ENCODE measurements around the gene NCAN.
"Not testable (repeated sequence)": the region's sequence is repeated elsewhere in the genome, so short reads cannot be mapped to it uniquely, and the experiment has no call there.

NCAN gene

DNA sequence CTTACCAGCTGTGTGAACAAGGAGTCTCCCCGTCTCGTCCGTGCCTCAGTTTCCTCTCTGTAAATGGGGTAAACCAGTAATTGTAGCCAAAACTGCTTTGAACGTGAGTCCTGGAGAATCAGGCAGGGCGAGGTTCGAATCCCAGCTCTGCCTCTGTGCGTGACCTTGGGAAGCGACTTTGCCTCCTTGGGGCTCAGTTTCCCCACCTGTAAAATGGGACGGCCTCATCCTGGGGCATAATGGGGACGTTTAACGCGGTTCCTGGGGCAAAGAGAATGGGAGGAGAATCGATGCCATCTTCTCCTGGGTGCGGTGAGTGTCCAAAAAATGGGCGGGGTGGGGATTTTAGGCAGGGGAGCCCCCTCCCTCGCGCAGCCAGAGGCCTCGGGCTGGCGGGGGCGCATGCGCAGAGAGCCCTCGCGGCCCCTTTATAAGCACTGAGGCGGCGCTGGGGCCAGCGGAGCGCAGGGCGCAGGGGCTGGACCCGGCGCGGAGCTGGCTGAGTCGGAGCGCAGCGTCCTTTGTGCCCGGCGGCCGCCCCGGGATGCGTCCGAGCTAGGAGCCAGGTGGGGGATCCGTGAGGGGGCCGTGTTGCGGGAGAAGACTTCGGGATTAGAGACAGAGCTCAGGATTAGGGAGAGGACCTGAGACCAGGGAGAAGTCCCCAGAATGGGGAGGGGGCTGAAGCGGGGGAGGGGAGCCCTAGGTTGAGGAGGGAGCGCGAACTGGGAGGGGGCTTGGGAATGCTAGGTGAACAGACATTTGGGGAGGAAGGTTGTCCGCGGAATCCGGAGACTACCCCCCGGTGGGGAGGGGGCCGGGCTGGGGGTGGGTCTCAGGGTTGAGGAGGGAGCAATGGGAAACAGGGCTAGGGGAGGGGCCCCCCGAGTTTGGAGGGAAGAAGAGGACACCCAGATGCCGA, at the start of gene NCAN:
TSS of gene NCAN (plus strand) at position 460 of the 922 bp plus-strand sequence. CDS start 4,996 bp downstream, outside the sequence.
- Histone ChIP-seq H3K9ac (ENCODE audit: low read length) (no peak within 1 kb of the TSS), H3K36me3 (ENCODE audit: control insufficient read depth, insufficient read depth, low read length) (no peaks in the 10 kb centered on the region), H3K4me1 (ENCODE audit: control insufficient read depth, insufficient read depth, low read length) (no peaks in the 10 kb centered on the region), H3K4me3 (ENCODE audit: low read length) (no peak within 1 kb of the TSS), H3K27ac (ENCODE audit: low read depth, low read length) (no peak within 1 kb of the TSS), H3K27me3 (ENCODE audit: control insufficient read depth, insufficient read depth, low read length) (peaks cover 17% of the 10 kb centered on the region)

DNA sequence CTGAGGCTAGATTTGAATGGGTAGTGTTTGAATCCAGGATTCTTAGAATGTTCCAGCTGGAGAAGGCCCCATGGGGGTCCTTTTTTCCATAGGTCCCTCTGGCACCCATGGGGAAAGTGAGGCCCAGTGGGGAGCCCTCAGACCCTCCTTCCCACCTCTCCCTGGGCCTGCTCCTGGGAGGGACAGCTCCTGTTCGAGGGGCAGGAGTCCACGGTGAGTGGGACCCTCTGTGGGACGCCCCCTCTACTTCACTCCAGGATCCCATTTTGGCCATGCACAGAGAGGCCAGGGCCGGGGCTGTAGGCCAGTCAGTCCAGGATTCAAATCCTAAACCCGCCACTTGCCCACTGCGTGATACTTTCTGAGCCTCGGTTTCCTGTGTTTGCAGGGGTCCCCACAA, 49.3 kb upstream of the NCAN start:
- Histone ChIP-seq H3K9ac (ENCODE audit: low read length) (no peak overlapping the region), H3K27ac (ENCODE audit: low read depth, low read length) (no peak overlapping the region), H3K4me1 (ENCODE audit: control insufficient read depth, insufficient read depth, low read length) (no peaks in the 10 kb centered on the region), H3K27me3 (ENCODE audit: control insufficient read depth, insufficient read depth, low read length) (no peaks in the 10 kb centered on the region), H3K4me3 (ENCODE audit: low read length) (no peak overlapping the region), H3K36me3 (ENCODE audit: control insufficient read depth, insufficient read depth, low read length) (no peaks in the 10 kb centered on the region)

DNA sequence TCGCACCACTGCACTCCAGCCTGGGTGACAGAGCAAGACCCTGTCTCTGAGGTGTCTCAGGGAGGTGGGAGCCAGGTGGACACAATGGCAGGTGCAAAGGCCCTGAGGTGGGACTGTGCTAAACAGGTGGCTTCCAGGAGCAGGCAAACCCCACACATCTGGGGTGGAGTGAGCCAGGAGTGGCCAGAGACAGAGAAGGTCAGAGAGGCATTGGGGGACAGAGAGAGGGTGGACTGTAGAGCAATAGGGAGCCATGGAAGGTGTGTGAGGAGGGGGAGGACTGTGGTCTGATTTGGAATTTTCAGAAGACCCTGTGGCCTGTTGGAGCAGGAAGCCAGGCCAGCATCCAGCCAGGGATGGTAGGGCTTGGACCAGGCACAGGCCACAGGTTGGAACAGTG, 46.4 kb upstream of the NCAN start:
- H3K4me3 ChIP-seq (ENCODE audit: low read length), result no peak overlapping the region
- no peaks in the 10 kb centered on the region for H3K4me1 ChIP-seq (ENCODE audit: control insufficient read depth, insufficient read depth, low read length)
- no peaks in the 10 kb centered on the region for H3K27me3 ChIP-seq (ENCODE audit: control insufficient read depth, insufficient read depth, low read length)
- no peak overlapping the region for H3K9ac ChIP-seq (ENCODE audit: low read length)
- no peaks in the 10 kb centered on the region for H3K36me3 ChIP-seq (ENCODE audit: control insufficient read depth, insufficient read depth, low read length)
- no peak overlapping the region for H3K27ac ChIP-seq (ENCODE audit: low read depth, low read length)

DNA sequence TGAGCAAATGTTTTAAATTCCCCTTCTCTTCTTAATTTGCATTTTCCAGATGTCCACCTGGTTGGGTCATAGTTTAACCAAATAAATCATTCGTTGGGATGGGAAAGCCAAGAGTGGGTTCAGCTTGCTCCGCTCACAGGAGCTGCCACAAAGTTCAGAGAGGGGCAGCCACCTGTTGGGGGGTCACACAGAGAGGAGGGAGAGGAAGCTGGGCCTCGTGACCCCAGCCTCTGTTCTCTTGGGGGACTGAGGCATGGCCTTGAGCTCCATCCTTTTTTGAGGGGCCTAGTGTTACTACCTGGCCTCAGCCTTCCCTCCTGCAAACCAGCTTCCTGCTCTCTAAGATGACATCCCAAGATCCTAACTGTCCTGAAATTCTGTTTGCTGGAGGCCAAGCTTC, 44.1 kb upstream of the NCAN start:
- Histone ChIP-seq H3K27me3 (ENCODE audit: control insufficient read depth, insufficient read depth, low read length) (no peaks in the 10 kb centered on the region), H3K9ac (ENCODE audit: low read length) (no peak overlapping the region), H3K4me1 (ENCODE audit: control insufficient read depth, insufficient read depth, low read length) (no peaks in the 10 kb centered on the region), H3K36me3 (ENCODE audit: control insufficient read depth, insufficient read depth, low read length) (no peaks in the 10 kb centered on the region), H3K27ac (ENCODE audit: low read depth, low read length) (no peak overlapping the region), H3K4me3 (ENCODE audit: low read length) (no peak overlapping the region)

DNA sequence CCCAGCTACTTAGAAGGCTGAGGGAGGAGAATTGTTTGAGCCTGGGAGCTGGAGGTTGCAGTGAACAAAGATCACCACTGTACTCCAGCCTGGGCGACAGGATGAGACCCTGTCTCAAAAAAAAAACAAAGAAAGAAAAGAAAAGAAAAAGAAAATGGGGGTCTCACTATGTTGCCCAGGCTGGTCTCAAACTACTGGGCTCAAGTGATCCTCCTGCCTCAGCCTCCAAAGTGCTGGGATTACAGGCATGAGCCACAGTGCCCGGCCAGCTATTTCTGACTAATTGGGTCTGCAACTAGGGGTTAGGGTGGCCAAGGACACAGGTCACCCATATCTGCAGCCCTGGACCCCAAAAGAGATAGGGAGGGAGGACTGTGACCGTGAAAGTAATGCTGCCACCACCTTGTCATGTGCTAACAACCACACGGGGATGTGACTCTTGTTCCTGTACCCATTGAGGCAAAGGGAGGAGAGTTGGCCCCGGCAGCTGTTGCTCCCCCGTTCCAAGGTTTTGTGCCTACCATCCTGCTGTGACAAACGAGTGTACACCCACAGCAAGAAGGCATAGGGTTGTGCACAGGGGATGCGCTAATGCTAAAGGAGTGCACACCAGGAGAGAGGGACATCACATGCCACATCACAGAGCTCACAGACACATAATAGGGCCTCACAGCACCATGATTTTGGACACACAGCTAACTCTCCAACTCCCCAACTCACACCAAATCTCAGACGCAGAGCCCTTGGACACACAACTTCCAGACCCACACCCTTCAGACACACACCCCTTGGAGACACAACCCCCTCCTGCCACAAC, 42.3 kb upstream of the NCAN start:
- Histone ChIP-seq H3K9ac (ENCODE audit: low read length) (no peak overlapping the region), H3K36me3 (ENCODE audit: control insufficient read depth, insufficient read depth, low read length) (no peaks in the 10 kb centered on the region), H3K27me3 (ENCODE audit: control insufficient read depth, insufficient read depth, low read length) (no peaks in the 10 kb centered on the region), H3K27ac (ENCODE audit: low read depth, low read length) (no peak overlapping the region), H3K4me3 (ENCODE audit: low read length) (peak overlapping the region; percentile 53), H3K4me1 (ENCODE audit: control insufficient read depth, insufficient read depth, low read length) (no peaks in the 10 kb centered on the region)

DNA sequence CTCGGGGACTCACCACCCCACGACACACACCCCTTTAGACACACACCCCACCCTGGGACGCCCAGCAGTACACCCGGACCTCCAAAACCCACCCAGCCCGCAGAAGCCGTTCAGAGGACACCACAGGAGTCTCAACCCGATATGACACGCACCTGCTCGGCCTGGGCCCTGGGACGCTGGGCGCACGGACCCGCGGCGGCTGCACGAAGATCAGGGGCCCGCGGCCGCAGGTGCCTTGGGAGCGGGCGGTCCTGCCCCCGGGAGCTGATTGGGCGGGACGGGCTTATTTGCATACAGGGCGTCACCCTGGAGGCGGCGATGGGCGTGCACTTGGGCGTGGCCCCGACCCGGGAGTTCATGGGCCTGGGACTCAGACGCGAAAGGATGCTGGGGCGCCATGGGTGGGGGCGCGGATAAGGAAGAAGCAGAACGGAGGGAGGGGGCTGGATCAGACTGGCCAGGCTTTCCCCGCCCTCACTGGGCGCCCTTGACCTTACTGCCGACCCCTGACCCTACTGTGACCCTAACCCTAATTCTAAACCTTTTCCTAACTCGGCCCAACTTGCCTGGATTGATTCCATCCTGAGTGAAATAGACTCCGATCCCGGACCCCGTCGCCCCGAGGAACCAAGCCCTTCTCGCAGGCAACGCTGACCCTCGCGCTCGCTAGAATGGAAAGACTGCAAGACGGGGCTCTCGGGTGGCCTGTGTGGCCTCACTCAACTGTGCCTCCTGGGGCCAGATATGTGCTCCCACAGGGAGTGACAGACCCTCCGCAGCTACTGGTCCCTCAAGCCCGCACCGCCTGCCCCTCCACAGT, 41.5 kb upstream of the NCAN start, which contains the start of gene MEF2B:
TSS of gene MEF2B (minus strand) at position 211 of the 820 bp plus-strand sequence. CDS start 19,528 bp downstream, outside the sequence.
- H3K27ac ChIP-seq (ENCODE audit: low read depth, low read length), result no peak within 1 kb of the TSS
- H3K4me1 ChIP-seq (ENCODE audit: control insufficient read depth, insufficient read depth, low read length), result no peaks in the 10 kb centered on the region
- no peak within 1 kb of the TSS for H3K9ac ChIP-seq (ENCODE audit: low read length)
- peak within 1 kb of the TSS; percentile 53 for H3K4me3 ChIP-seq (ENCODE audit: low read length)
- H3K36me3 ChIP-seq (ENCODE audit: control insufficient read depth, insufficient read depth, low read length), result no peaks in the 10 kb centered on the region
- H3K27me3 ChIP-seq (ENCODE audit: control insufficient read depth, insufficient read depth, low read length), result no peaks in the 10 kb centered on the region

DNA sequence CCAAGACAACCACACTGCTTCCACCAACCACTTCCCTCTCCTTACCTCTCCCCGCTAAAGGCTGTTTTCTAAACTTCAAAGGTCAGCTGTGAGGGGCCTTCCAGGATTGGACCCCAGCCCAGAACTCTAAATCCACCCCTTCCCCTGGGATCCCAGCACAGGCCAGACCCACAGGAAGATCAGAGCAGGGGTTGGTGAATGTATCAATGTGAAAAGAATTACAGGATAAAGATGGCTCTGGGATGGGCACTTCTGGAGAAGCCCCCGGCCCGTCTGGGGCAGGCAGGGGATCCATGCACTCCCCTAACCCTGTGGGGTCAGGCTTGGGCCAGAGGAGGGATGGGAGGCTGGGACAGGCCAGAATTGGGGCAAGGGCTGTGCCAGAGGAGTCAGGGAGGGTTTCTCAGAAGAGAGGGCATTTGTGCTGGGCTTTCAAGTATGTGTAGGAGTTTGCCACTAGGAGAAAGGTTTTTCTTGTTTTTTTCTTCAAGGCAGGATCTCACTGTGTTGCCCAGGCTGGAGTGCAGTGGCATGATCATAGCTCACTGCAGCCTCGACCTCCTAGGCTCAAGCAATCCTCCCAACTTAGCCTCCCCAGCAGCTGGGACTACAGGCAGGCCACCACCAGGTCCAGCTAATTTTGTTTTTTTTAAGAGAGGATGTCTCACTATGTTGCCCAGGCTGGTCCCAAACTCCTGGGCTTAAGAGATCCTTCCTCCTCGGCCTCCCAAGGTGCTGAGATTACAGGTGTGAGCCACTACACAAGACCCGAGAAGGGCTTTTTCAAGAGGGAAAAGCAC, 40.7 kb upstream of the NCAN start:
- H3K4me1 ChIP-seq (ENCODE audit: control insufficient read depth, insufficient read depth, low read length), result no peaks in the 10 kb centered on the region
- no peak overlapping the region for H3K27ac ChIP-seq (ENCODE audit: low read depth, low read length)
- H3K27me3 ChIP-seq (ENCODE audit: control insufficient read depth, insufficient read depth, low read length), result no peaks in the 10 kb centered on the region
- H3K36me3 ChIP-seq (ENCODE audit: control insufficient read depth, insufficient read depth, low read length), result no peaks in the 10 kb centered on the region
- no peak overlapping the region for H3K4me3 ChIP-seq (ENCODE audit: low read length)
- no peak overlapping the region for H3K9ac ChIP-seq (ENCODE audit: low read length)

DNA sequence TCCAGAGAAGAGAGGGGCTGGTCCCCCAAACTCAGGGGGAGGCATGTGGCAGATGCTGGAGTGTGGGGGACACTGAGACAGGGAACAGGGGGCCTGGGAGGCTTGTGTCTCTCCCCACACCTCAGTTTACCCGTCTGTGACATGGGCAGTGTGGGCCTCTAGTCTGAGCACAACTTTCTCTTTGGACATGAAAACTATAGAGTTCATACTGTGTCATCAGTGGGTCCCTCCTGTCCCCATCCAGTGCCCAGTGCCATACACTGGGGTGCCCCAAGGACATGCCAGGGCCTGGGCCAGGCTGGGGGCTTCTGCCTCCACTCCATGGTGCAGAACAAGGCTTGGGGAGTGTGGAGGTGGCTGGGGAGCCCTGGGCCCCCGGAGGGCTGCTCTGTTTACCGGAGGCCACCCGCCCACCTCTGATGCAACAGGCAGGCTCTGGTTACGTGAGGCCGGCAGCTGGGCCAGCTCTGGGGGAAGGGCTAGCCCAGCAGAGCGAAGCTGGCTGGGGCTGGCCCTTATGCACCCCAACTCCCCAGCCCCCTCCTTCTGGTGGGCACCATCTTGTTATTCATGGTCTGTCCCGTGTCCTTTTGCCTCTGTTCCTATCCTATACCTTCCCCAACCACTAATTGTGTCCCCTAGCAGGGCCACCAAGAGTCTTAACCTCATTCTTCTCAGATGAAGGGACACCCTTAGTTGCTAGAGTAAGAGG, 39.8 kb upstream of the NCAN start:
- Histone ChIP-seq H3K9ac (ENCODE audit: low read length) (no peak overlapping the region), H3K4me3 (ENCODE audit: low read length) (no peak overlapping the region), H3K27me3 (ENCODE audit: control insufficient read depth, insufficient read depth, low read length) (no peaks in the 10 kb centered on the region), H3K4me1 (ENCODE audit: control insufficient read depth, insufficient read depth, low read length) (no peaks in the 10 kb centered on the region), H3K36me3 (ENCODE audit: control insufficient read depth, insufficient read depth, low read length) (peaks cover 2% of the 10 kb centered on the region), H3K27ac (ENCODE audit: low read depth, low read length) (no peak overlapping the region)

DNA sequence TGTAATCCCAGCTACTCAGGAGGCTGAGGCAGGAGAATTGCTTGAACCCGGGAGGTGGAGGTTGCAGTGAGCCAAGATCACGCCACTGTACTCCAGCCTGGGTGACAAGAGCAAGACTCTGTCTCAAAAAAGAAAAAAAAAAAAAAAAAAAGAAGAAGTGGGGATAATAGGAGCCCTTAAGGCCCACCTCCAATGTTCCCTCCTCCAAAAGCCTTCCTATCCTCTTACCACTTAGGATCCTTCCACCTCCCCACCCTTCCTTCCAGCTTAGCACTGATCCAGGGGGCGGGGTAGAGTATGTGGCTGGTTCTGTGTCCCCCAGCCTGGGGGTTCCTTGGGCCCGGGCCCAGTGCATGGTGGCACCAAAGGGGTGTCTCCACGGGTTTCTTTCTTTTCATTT, 38.5 kb upstream of the NCAN start:
- H3K36me3 ChIP-seq (ENCODE audit: control insufficient read depth, insufficient read depth, low read length); H3K27ac ChIP-seq (ENCODE audit: low read depth, low read length); H3K4me1 ChIP-seq (ENCODE audit: control insufficient read depth, insufficient read depth, low read length); H3K4me3 ChIP-seq (ENCODE audit: low read length); H3K9ac ChIP-seq (ENCODE audit: low read length); H3K27me3 ChIP-seq (ENCODE audit: control insufficient read depth, insufficient read depth, low read length): not testable (repeated sequence)

DNA sequence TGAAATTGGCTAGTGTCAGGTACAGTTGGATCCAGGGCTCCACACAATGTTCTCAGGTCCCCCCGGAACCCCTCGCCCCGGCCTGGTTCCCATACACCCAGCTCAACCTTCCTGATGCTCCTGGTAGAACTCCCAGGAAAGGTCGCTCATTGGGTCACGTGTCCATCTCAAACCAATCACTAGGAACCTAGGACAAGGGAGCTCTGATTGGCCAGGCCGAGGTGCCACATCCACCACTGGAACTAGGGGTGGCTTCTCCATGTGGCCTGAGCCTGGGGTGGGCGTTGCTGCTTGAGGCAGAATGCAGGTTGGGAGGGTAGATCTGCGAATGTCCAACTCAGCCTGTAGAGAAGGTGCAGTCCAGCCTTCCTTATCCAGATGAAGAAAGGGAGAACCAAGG, 34.8 kb upstream of the NCAN start:
- Histone ChIP-seq H3K4me3 (ENCODE audit: low read length) (no peak overlapping the region), H3K27me3 (ENCODE audit: control insufficient read depth, insufficient read depth, low read length) (no peaks in the 10 kb centered on the region), H3K27ac (ENCODE audit: low read depth, low read length) (no peak overlapping the region), H3K4me1 (ENCODE audit: control insufficient read depth, insufficient read depth, low read length) (no peaks in the 10 kb centered on the region), H3K36me3 (ENCODE audit: control insufficient read depth, insufficient read depth, low read length) (peaks cover 13% of the 10 kb centered on the region), H3K9ac (ENCODE audit: low read length) (no peak overlapping the region)
